ENCODE results near the gene DCAF12L1.

Gene DCAF12L1

DNA sequence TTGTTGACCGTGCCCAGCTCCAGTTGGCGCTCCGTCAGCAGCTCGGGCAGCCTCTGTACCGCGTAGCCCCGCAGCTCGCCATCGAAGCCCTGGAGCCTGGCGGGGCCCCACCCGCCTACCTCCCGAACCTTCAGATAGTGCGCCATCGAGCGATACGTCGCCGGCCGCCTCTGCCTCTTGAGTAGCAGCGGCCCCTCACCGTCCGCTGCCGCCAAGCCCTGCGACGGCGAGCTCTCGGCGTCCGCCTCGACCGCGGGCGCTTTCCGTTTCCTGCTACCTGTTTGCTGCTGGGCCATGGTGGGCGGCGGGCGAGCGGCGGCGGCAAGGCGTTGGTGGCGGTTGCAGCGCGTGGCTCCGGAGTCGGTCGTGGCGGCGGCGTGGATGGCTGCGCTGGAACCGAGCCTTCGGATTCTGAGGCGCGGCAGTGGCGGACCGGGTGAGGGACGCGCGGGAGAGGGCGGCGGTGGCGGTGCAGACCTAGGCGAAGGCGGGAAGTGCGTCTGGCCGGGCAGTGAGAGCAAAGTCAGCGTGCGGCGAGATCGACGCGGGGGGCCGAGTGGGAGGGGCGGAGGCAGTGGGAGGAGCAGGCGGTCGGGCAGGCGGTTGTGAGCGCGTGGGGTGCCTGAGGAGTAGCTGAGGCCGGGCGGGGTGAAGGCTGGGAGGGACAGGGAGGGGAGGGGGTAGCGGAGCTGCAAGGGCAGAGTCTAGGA, at the start of gene DCAF12L1:
Gene DCAF12L1, minus strand, starts transcription at position 502 of the 710 bp plus-strand sequence. Its CDS starts 206 bp downstream, at position 296.
- no peak for DNase-seq

DNA sequence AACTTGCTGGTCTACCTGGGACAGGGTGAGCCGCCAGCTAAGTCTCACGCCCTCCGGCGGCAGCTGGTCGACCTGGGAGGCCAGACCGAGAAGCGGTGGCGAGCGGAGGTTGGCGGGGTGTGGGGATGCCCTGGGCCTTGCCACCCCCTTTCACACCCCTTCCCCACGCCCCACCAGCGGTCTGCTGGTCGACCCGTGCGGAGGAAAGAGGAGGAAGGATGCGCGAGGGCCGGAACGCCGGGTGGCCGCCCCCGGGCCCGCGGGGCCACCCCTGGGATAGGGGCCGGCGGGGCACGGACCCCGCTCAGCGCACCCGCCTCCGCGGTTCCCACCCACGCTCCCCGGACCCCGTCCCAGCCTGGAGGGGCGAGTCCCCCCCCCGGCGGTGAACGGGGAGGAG, 28.3 kb upstream of the DCAF12L1 start:
- no peak for DNase-seq

DNA sequence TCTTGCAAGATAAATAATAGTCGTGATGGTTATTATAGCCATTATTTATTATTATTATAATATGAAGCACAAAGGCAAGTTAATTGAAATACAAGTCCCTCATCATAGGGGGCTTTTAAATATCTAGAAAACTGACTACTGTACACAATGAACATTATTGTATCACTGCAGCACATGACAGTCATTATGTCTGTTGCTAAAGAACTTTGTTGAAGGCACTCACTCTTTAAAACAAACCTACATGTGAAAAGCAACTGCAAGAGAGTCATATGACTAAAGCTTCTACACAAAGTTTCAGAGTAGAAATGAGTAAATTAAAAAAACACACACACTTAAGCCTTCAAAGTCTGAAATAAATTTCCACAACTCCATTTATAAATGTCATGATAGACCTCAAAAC, 23.3 kb upstream of the DCAF12L1 start:
- DNase-seq: no peak

DNA sequence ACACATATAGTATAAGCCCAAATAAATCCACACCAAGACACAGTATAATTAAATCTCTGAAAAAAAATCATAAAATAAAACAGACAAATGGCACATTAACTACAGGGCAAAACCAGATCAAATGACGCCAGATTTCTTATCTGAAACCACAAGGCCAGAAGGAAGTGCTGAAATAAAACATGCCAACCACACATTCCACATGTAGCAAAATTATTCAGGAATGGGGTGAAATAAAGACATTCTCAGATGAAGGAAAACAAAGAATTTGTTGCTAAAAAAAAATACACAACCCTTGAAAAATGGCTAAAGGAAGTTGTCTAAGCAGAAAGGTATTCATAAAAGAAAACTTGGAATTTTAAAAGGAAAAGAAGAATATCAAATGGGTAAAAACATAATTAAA, 4.5 kb upstream of the DCAF12L1 start:
- no peak for DNase-seq

DNA sequence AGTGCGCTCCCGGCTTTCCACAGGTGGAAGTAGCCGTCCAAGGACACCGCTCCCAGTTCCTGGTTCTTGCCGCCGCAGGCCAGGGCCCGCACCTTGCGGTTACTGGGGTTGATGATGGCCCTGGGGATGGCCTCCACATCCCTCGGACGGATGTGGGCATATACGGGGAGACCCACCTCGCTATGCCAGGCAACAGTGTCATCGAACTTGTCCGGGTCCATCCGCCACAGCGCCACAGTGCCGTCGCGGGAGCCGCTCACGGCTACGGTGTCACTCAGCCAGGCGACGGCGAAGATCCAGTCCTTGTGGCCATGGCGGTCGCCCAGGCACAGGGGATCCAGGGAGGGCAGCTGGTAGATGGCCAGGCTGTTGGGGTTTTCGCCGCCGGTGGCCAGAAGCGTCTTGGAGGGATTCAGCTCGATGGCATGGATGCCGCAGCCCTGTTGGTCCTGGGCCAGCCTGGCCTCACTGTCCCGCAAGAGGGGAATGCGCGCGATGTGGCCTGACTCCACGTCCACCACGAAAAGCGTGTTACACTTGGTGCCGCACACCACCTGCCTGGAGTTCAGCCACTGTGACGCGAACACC, 795 bp downstream of the DCAF12L1 start:
- DNase-seq: no peak

DNA sequence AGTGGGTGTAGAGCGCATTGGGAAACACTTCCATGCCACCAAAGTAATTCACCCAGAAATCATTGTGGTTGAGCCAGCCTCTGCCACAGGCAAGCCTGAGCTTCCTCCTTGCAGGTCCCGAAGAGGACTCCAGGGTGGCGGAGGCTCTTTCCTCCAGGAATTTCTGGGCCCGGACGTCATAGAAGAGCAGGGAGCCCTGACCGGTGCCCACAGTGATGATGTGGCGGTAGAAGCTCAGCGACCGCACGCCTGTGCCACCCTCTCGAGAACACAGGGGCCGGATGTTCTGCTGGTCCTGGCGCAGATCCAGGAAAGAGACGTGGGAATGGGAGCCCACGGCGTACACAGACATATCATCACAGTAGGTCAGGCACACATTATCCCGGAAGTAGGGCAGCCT, 1.3 kb downstream of the DCAF12L1 start:
- DNase-seq: no peak

DNA sequence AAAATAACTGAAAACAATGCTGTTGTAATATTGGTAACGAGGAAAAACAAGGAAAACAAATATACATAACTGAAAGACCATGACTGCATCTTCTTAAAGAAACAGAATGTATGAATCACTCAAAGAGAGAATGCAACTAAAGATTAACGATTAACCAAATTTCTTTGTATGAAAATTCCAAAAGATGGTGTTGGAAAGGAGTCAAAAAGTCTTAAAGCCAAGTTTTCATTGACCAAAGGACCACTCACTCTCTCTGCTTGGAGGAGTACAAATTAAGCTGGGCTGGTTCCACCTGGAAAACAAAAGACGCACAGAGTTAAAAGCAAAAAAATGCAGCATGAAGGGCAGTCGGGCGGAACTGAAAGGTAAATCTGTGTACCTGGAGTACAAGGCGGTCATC, 1.8 kb downstream of the DCAF12L1 start:
- DNase-seq: no peak

DNA sequence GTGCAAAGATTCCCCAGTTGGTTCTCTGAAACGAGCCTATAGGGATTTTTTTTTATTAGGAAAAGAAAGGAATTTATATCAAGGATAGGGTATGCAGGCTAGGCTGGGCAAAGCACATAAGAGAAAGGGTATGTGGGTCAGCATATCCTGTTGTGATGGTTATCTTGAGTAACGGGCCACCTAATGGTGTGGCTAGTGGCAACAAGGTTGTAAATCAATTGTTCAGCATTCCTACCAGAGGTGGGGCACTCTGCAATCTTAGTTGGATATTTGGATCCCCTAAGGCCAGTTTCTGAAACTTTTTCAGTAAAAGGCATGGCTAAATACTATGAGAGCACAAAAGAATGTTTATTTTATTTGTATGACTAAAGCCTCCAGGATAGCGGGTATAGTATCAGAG, 42.7 kb downstream of the DCAF12L1 start:
- DNase-seq: no peak

All from MV-4-11 (cell line).